ENCODE results near the gene PPP1R3E.

PPP1R3E gene

DNA sequence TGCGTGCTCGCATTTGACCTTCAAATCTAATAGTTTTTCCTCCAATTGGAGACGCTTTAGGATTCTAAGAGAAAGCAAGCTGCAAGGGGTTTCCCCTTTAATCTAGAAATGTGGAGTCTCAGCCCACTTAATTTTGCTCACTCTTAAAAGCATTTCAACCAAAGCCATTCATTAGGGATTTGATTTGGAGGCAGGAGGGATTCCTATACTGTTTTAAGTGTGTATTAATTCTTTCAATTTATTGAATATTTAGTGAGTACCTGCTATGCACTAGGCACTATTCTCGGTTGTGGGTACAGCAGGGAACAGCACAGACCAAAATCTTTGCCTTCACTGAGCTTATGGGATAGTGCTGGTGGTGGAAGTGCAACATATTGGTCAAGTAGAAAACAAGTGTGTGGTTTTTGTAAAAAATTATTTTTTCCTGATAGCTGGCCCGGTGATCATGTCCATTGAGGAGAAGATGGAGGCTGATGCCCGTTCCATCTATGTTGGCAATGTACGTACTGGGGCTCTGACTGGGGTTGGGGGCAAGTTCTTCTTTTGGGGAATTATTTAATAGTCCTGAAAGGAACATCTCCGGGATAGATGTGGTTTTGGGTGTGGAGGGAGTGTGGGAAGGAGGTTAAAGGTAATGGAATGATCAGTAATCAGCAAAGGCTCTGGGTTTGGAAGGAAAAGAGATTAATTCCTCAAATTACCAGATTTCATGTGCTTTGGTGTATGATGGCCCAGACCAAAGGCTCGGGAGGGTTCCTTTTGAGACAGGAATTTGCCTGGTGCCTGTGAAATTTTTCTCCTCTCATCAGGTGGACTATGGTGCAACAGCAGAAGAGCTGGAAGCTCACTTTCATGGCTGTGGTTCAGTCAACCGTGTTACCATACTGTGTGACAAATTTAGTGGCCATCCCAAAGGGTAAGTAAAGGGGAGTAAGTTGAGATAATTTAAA, 20.2 kb upstream of the PPP1R3E start:
- no peak for DNase-seq

DNA sequence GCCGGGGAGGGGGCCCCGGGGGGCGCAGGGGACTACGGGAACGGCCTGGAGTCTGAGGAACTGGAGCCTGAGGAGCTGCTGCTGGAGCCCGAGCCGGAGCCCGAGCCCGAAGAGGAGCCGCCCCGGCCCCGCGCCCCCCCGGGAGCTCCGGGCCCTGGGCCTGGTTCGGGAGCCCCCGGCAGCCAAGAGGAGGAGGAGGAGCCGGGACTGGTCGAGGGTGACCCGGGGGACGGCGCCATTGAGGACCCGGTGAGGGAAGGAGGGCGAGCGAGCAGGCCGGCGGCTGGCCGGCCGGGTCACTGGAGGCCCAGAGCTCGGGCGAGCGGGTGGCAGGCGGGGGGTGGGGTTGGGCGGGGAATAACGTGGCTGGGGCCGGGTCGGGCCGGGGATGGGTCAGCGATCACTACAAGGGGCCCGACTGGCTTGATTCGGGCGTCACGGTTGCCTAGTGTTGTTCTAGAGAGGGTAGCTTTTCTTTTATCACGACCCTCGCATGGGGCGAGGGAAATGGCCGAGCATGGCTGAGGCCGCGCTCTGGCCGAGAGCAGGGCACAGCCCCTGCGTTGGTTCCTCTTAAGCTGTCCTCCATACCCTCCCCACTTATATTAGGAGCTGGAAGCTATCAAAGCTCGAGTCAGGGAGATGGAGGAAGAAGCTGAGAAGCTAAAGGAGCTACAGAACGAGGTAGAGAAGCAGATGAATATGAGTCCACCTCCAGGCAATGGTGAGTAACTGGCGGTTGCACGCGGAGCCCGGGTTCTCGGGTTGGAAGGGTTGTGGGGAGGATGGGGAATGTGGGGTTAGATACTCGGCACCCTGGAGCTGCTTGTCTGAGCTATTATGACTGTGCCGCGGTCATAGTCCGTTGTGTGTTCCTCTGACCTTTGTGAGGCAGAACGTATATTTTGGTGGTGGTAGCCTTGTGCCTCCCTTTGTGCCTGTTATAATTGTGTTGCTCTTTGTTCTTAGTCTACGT, 19.2 kb upstream of the PPP1R3E start:
- peak; percentile 50 for DNase-seq

DNA sequence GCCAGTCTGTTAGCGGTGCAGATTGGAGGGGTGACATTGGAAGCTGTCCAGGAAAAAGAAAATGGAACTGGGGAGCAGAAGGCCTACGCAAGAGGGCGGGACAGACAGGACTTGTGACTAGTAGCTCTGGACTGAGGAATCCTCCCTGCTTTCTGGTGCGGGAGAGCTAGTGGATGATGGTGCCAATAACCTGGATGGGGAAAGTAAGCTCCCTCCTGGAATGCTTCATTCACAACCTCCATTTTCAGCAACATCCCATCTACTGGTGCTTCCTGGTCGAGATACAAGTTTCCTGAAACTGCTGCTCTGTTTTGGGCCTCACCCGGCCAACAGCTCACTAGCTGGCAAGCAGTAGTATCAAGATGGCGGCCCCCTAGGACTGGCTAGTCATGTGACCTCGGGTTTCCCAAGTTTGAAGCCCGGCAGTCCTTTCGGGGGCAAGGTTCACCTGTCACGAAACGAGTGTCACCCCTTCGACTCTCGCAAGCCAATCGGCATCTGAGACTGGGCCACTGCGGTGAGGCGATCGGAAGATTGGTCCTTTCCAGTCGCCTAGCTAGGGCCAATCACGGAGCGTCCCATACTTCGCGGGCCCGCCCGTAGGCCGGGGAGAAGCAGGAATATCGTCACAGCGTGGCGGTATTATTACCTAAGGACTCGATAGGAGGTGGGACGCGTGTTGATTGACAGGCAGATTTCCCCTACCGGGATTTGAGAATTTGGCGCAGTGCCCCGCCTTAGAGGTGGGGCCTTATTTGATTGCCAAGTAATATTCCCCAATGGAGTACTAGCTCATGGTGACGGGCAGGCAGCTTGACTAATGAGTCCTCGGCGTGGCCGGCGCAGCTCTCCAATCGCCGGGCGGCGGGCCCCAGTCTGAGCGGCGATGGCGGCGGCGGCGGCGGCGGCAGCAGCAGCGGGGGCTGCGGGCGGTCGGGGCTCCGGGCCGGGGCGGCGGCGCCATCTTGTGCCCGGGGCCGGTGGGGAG, 18.2 kb upstream of the PPP1R3E start, which contains the start of gene PABPN1:
PABPN1 (plus strand) TSS at position 874 of the 988 bp plus-strand sequence; CDS start at position 887, 13 bp downstream.
- peak; percentile 100 for DNase-seq

DNA sequence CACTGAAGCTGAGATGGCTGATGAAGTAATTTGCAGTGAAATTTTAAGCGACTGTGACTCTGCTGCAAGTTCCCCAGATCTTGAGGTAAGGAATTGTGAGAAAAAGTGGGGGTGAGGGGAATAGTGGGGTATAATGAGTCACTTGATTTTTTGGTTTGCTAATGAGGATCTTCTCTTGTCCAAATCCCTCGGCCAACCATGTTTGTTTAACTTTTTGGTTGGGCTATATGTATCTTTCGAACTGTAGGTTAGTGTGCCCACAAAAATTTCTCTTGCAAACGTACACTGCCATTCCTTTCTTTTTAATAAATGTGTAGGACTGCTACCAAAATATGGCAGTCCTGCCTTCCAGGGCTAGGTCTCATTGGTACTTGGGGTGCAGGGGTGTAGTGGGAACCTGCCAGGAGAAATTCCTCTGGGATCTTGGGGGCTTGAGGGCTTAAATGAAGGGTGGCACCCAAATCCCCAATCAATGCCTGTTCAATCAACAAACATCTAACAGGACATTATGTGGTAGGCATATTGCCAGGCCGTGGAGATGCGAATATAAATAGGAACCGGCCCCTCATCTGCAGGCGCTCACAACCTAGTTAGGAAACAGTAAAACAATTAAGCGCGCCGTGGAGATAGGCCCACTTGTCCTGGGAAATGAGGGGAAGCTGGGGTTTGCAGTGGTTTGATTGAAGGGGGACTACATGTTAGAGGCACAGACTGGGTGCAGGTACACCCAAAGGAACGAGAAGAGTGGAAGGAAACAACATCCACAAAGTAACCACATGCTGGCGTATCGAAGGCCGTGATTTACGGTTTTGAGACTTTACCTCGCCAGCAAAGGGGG, 17.3 kb upstream of the PPP1R3E start:
- DNase-seq: no peak

DNA sequence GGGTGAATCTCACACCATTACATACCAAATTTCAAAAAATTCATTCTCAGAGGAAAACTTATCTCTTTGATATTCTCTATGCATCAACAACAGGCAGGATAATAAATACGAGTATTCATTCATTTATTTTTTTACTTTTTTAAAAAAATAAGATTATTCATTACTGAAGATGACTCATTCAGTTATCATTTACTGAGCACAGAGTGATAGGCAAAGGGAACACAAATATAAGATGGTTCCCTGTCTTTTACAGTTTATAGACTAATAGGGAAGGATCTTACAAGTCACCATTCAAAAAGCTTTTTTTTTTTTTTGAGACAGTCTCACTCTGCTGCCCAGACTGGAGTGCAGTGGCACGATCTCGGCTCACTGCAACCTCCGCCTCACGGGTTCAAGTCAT, 13.6 kb upstream of the PPP1R3E start:
- no peak for DNase-seq

DNA sequence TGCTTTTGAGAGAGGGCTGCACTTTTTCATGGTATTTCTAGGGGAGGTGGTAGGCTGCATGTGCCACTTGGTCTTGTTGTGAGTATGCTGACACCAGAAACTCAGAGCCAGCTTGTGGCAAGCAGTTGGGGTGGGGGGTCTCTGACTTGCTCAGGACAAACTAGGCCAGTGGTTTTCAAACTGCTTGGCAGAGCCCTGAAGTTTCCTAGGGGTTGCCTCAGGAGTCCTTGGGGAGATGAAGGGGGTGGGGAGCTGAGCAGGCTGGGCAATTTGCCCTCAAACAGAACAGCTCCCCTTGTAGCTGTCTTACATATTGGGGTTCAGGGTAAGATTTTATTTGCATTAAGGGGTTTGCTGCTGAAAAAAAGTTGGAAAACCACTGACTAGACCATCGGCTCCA, 7.9 kb upstream of the PPP1R3E start:
- no peak for DNase-seq

DNA sequence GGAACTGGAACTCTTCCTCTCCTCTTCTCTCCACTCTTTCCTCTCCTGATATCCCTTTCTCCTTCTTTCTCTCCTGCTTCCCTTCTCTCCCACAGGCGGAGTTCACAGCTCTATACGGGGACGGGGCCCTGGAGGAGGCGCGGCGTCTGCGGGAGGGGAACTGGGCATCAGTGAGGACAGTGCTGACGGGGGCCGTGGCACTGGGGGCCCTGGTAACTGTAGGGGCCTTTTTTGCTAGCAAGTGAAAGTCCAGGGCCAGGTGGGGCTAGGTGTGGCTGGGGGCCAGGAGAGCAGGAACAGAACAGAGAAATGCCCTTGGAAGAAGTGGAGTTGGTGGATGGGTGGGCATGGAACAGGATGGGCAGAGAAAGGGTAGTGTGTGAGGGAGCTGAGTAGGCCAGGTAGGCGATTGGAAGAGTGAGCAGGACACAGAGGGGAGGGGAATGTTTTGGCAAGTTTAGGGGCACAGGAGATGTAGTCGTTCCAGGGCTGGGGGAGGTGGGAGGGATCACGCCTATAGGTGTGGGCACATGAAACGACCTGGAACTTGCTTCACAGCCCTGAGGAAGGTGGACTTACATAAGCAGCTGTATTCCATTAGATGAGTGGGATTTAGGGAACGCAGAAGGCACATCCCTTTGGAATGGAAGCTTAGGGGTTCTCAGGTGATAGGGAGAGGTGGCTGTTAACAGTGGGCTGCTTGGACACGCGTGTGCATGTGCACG, 6.2 kb upstream of the PPP1R3E start:
- no peak for DNase-seq

DNA sequence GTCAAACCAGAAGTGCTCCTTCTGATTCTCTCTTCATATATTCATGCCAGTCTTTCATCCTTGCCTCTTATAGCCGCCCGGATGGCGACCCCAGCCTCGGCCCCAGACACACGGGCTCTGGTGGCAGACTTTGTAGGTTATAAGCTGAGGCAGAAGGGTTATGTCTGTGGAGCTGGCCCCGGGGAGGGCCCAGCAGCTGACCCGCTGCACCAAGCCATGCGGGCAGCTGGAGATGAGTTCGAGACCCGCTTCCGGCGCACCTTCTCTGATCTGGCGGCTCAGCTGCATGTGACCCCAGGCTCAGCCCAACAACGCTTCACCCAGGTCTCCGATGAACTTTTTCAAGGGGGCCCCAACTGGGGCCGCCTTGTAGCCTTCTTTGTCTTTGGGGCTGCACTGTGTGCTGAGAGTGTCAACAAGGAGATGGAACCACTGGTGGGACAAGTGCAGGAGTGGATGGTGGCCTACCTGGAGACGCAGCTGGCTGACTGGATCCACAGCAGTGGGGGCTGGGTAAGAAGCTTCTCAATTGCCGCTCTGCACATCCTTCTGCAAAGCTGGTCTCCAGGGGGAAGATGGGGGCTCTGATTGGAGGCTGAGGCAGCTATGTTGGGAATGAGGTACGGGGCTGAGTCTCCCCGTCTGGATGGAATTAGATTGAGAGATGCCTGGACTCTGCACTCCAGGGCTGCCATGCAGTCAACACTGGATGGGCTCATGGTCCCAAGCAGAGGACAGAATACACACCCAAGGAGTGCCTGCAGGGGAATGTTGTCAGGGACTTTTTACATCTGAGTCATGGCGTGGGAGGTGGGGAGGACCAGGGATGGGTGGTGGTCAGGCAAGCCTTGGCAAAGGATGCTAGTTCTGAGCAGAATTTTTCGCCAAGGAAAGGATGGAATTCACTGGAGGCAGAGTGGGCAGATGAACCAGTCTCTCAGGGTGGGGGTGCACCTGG, 5.3 kb upstream of the PPP1R3E start:
- DNase-seq: no peak

DNA sequence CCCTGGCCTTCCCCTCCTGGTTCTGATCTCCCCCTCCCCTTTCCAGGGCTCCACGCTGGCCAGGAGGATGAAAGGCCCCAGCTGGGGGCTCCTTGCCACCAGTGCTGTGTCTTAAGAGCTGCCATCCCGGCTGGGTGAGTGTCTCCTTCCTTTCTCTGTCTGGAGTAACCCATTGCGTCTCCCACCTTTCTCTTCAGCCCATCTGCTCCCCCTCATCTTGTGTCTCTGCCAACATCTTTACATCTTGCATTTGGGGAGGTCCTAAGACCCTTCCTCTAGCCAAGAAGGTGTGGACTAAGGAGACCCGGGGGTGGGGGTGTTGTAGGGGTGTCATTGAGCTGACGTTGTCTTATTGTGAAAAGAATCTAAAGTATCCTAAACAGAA, 4.5 kb upstream of the PPP1R3E start:
- DNase-seq: no peak

DNA sequence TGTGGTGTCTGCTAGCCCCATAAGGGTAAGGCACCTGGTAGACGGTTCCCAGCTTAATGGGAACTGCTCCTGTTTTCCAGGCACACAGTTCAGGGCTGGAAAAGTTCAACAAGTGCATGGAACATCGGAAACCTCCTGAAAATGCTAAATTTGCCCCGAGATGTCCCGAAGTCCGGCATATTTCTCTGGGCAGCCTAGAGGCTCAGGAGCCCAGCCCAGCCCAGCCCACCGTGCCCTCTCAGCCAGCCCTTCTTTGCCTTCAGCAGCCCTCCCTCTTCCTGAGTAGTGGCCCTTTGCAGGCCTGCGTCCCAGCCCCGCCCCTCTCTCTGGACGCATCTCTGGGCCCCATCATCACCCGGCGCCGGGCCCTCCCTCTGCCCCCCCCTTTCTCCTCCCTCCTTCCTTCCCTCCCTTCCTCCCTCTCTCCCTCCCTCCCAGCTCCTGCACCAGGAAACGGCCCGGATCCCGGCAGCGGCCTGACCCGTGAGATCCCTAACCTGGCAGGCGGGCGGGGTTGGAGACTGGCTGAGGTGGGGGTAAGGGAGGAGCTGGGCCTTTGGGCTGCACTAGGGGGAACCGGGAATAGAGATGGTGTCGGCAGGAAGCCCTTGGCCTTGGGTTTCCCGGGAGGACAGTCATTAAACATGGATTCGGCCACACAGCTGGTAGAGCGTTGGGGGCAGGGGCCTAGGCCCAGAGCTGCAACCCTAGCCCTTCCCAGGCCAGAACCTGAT, 3.9 kb upstream of the PPP1R3E start, which contains the start of gene BCL2L2:
BCL2L2 (plus strand) TSS at position 422 of the 734 bp plus-strand sequence. CDS start 935 bp downstream, outside the sequence.
- peak; percentile 89 for DNase-seq

DNA sequence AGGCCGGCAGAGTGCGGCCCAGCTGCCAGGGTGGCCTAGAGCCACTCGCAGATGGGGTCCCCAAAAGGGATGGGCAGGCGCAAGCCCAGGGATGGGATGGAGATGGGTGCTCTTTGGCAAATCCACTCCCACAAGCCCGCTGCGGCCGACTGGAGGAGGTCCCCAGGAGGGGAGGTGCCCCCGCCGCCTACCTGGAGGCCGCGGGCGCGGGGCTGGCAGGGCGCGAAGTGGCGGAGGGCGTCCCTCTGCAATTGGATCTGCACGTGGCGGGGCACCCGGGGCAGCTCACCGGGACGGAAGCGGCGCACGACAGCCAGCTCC, 730 bp downstream of the PPP1R3E start:
- no peak for DNase-seq

DNA sequence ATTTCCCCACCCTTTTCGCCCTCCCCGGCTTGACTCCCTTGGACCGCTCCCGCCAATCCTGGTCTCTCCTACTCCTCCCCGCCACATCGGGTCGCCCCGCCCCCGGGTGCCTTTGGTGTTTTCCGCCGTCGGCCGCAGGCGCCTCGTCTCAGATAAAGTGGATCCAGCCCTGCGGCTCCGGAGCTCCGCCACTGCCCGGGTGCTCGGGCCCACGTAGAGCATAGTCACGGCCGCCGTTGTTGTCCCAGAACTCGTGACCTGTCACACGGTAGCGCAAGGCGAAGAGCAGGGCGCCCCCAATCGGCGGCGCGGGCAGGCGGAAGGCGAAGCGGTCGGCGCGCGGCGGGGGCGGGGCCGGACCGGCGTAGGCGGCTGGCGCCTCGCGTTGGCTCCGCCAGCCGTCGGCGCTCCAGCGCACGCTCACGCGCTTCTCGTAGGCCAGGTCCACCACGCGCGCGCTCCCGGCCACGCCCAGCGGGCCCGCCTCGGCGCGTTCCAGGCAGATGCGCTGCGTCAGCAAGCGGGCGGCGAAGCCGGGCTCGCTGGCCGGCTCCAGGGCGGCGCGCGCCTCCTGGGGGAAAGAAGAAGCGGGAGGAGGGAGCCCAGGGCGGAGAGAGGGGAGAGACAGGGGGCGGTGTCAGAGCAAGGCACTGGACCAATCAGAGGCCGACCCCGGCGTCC, 1.2 kb downstream of the PPP1R3E start:
- DNase-seq: peak; percentile 99

DNA sequence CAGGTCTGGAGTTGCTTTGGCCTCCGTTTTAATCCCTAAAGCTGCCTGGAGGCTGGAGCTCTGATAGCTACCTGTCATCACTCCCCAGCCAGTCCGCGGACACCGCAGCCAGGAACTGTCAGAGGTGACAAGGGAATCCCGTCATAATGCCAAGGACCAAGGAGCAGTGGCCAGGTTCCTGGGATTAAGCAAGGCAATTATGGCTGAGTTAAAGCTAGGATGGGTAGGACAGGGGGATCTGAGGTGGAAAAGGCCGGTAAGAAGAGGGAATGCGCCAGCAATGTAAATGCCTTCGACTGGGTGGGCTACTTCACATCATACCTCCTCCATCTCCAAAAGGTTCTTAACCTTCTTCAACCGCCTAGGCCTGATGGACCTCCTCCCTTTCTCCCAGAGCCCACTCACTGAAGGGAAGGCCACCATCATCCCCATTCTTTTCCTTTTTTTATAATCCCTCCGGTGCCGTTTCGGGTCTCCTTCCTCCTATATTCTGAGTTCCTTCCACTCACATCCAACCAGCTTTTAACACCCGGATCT, 1.9 kb downstream of the PPP1R3E start:
- DNase-seq: no peak

DNA sequence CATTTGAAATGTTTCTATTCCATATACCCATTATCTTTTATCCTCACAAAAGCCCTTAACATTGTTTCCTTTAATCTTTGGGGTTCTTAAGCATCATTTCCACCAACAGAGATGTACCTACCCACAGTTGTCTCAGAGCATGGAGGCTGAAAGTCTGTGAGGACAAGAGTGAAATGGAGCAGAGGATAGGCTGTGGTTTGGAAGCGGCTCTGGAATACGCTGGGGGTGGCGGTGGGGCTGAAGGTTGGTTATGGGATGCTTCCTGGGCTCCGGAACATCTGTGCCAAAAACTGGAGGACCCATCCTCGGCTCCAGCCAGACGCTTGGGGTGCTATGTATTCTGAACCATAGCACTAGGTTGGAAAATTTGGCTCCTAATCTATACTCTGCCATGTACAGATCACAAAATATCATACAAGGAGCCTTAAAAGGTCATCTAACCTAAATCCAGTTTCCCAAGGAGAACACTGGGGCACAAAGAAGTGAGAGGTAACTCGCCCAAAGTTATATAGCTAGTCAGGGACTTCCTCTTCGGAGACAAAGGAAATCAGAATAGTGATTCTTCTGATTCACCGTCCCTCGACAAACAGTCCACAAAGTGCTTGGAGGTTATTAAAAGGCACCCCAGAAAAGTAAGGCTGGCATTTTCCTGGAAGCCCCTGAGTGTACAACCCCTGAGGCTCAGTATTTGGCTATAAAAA, 2.5 kb downstream of the PPP1R3E start:
- DNase-seq: no peak

DNA sequence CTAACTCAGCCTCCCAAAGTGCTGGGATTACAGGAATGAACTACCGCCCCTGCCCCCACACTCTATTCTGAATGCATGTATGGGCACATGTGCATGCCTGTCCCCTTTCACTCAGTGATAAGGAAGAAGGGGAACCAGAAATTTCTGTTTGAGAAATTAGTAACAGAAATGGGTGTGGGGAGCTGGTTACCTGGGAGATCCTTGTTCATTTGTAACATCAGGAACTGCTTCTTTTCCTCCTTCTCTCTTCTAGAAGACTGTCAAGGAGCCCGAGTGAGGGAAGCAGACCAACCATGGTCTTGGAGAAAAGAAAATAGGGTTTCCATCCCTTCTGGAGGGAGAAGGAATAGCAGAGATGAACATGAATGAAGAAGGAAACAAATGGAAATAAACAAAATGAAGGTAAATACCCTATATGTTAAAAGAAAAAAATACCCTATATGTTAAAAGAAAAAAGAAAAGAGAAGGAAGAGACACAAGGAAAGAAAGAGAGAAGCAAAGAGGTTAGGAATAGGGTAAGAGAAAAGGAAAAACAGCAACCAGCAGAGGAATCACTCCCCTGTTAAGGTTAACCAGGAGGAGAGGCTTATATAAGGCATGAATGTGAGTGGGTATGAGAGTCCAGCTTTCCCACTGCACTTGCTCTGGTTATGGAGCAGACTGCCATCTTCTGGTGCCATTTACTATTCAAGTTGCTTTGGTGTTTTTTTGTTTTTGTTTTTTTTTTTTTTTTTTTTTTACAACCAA, 3.3 kb downstream of the PPP1R3E start:
- peak; percentile 53 for DNase-seq
